ENCODE data around the gene EFS. TPM values are rescaled to one million over a fixed set of nuclear protein-coding genes. Genes with fewer than 3 reads are reported as not detected.

Gene EFS
- total RNA-seq, 1 donor from 2014 or later: not detected

- peak; percentile 72 for DNase-seq (ENCODE audit: low read depth, low spot score)
These were observed 58.4 kb downstream of the EFS start, which contains the start of gene BCL2L2 for GRCh38 chr14:23306412-23307145. BCL2L2 (plus strand) TSS chr14:23306833; CDS start chr14:23307768, 935 bp downstream.

Other genes starting within 250 kb of the EFS start
- not detected in 2 replicates for gene CEBPE, start 245.9 kb downstream of the EFS start, total RNA-seq
- gene SLC7A8, start 181.5 kb downstream of the EFS start, total RNA-seq: 0.46 and 0.78 TPM in 2 replicates
- not detected in 2 replicates for gene RNF212B, start 127.2 kb downstream of the EFS start, total RNA-seq
- gene HOMEZ, start 79.0 kb downstream of the EFS start, total RNA-seq: 4.0 and 5.8 TPM in 2 replicates
- gene PPP1R3E, start 62.3 kb downstream of the EFS start, total RNA-seq: 1.8 and 2.0 TPM in 2 replicates
- 17.5 and 18.3 TPM in 2 replicates for gene BCL2L2, start 58.3 kb downstream of the EFS start, total RNA-seq
- 132 and 144 TPM in 2 replicates for gene PABPN1, start 43.7 kb downstream of the EFS start, total RNA-seq
- gene SLC22A17, start 12.3 kb downstream of the EFS start, total RNA-seq: 0.99 and 5.7 TPM in 2 replicates
- not detected in 2 replicates for gene IL25, start 7.6 kb upstream of the EFS start, total RNA-seq
- gene CMTM5, start 11.9 kb upstream of the EFS start, total RNA-seq: not detected in 2 replicates
- not detected in 2 replicates for gene MYH6, start 43.1 kb upstream of the EFS start, total RNA-seq
- gene MYH7, start 70.5 kb upstream of the EFS start, total RNA-seq: not detected in 2 replicates
- gene NGDN, start 104.5 kb upstream of the EFS start, total RNA-seq: 51.7 and 58.2 TPM in 2 replicates
- 0.26 and 0.49 TPM in 2 replicates for gene ZFHX2, start 186.6 kb upstream of the EFS start, total RNA-seq
- gene THTPA, start 191.1 kb upstream of the EFS start, total RNA-seq: 12.2 and 15.7 TPM in 2 replicates
- gene AP1G2, start 202.6 kb upstream of the EFS start, total RNA-seq: 6.7 and 6.8 TPM in 2 replicates
- gene JPH4, start 213.6 kb upstream of the EFS start, total RNA-seq: not detected in 2 replicates